ENCODE results near the gene CKLF.
"Not testable (repeated sequence)": the region's sequence is repeated elsewhere in the genome, so short reads cannot be mapped to it uniquely, and the experiment has no call there.

The CKLF gene

DNA sequence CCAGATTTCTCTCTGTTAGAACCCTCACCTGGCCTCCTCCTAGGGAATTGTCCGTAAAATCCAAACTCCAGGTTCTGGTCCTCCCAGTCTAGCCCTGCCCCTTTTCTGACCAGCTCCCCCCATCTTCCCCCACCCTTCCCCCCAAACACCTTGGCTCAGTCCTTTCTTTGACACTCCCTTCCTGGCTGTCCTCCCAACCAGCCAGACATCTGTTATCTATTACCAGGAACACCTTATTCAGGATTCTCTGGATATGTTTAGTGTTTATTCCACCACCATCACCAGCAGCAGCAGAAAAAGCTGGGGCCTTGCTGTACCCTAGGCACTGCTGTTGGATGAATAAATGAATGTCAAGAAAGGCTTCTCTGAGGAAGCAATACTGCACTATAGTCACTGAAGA, 48.1 kb downstream of the CKLF start:
- DNase-seq, result no peak

DNA sequence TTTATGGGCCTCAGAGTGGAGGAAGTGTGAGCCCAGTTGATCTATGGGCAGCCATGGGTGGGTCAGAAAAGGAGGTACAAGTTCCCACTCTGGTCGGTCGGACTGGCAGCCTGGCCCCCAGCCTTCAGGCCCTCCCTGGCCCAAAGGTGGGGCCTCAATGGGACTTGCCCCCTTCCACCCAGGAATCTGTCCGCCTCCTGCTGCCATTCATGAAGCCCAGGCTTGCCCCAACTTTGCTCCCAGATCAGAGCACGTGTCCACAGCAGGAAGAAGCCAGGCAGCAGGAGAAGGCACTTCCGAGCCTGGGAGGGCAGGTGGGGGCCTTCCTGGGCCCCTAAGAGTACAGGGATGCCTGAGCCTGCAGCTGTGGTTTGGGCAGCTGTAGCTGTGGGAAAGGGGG, 49.1 kb downstream of the CKLF start:
- DNase-seq, result no peak

DNA sequence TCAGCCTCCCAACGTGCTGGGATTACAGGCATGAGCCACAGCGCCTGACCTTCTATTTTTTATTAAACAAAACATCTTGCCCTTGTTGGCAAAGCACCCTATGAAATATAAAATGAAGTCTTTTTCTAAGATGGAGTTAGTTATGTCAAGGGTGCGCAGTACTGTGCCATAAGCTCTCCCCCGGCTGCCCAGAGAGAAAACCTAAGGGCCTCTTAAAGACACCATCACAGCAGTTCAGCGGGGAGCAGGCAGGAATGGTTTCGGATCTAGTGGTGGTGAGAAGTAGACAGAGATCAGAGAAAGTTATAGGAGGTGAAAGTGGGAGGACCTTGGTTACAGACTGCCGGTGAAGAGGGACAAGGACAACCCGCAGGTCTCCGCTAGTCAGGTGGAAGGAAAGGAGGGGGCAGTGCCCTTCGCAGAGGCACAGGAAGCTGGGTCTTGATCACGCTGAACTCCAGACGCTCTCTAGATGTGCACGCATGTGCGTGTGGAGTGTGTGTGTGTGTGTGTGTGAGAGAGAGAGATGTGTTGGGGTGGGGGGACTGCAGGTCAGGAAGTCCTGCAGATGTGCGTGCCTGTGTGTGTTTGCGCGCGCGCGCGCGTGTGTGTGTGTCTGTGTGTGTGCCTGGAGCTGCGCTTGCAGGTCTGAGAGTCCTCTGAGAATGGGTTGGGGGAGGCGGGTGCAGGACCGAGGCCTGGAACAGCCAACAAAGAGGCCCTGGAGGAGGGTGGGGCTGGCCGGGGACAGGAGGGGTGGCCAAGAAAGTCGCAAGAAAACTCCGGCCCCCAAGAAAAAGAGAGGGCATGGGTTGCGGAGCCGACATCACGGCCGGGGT, 51.4 kb downstream of the CKLF start:
- peak; percentile 62 for DNase-seq

DNA sequence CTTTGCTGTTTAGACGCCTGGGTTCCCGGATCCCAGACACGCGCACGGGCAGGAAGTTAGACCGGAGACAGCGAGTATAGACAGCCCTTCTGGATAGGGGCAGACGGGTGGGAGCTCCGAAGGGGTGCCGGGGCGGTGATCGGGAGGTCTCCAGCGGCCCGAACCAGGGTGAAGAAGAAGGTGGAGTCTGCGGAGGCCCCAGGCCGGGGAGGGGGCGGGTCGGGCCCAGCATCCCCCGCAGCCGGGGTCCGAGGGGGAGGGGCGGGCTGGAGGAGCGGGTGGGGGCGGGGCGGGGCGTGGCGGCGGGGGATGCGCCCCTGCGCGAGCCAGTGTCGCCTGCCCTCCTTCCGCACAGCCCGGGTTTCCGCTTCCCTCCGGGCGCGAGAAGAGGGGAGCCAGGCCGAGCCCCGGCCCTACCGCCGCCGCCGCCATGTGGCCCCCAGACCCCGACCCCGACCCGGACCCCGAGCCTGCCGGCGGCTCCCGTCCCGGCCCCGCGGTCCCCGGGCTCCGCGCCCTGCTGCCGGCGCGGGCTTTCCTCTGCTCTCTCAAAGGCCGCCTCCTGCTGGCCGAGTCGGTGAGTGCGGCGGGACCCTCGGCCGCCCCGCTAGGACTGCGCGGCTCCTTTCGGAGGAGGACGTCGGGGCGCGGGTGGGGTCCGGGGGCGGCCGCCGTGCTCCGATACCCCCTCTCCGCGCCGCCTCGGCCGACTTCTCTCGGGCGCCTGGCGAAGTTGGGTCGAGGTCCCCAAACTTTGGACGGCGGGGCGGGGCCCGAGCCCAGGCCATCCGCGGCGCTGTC, 52.2 kb downstream of the CKLF start, which contains the start of gene CMTM3:
TSS of gene CMTM3 (plus strand) at position 329 of the 801 bp plus-strand sequence. CDS start at position 431, 102 bp downstream.
- DNase-seq, result peak; percentile 81

DNA sequence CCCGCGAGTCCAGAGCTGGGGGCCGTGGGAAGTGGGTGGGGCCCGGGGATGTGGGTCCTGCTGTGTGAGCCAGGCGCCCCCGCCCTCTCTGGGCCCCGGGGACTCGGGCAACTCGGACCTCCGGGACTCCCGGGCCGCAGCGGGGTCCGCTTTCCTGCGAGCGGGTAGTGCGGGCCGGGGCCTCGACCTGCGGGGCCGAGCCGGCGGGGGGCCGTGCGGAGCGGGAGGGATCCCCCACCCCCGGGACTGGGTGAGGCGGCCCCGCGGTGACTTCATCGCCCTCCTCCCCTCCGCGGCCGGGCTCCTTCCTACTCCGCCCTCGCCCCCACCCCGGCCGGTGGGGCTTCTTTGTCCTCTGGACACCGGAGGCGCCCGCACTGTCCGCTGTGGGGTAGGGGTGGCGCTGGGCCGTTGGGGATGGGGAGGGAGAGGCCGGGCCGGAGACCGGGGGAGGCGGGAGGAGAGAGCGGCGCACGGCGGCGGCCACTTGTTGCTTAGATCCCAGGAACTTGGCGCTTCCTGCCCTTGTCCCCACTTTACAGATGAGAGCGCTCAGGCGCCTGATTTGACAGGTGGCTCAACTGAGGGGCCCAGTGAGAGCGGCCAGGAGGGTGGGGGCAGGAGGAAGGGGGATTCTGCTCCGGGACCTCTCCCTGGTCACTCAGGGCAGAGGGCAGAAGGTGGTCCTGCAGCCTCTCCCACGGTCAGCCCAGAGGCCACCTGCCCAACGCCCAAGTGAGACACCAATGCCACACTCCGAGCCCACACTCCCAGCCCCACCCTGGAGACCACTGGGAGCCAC, 53.0 kb downstream of the CKLF start:
- peak; percentile 47 for DNase-seq

DNA sequence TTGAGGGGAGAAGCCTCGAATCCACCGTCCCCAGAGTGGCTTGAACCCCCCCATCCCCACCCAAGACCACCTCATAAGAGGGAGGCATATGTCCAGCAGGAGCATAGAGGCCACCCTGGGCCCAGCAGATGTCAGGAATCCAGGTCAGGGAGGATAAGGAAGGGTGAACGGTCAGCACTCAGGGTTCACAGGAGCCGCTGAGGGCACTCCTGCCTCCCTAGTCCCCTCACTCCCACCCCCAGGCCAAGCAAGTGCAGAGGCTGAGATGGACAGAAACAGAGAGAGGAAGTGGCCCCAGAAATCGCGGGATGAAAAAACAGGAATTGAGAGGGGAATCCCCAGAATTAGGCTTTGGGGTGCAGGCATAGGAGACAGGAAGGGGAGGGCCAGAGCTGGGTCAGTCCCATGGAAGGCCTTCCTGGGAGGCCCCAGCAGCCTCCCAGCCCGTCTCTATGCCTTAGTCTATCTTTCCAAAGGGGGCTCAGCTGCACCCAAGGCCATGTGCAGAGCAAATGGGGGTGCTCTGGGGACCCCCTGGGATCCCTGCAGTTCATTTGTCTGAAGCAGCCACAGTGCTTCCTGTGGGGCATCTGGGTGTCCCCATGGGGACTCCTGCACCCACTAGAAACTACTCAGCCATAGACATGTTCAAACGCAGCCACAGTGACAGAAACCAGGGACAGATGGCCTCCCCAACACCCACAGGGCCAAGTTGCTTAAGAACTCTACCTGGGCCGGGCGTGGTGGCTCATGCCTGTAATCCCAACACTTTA, 53.8 kb downstream of the CKLF start:
- no peak for DNase-seq

DNA sequence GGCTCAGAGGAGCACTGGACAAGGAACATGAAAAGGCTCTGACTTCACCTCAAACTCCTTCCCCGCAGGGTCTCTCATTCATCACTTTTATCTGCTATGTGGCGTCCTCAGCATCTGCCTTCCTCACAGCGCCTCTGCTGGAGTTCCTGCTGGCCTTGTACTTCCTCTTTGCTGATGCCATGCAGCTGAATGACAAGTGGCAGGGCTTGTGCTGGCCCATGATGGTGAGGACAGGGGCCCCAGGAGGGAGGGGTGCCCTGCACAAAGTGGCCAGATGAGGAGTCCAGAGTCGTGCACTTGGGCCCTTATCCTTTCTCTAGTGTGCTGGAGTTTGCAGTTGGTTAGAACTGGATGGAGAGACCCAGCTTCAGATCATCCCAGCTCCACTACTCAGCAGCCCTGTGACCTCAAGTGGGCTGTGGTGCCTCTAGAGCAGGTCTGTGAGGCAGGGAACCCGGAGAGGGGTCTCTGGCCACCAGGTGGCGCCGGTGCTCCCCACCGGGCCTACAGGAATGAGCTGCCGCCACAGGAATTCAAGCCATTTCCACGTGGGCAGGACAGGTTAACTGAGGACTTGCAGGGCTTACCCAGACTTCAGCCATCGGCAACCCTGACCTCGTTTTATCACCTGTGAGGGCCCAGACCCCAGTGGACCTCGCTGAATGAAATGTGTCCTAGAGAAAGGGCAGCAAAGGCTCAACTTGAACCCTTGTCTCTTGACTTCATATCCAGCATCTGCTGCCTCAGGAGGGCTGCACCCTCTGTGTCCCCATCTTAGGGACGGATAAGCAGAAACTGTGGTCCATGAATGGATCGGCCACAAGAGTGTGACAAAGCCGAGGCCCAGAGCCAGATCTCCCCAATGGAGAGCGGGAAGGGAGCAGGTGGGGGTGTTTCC, 56.1 kb downstream of the CKLF start:
- peak; percentile 90 for DNase-seq

DNA sequence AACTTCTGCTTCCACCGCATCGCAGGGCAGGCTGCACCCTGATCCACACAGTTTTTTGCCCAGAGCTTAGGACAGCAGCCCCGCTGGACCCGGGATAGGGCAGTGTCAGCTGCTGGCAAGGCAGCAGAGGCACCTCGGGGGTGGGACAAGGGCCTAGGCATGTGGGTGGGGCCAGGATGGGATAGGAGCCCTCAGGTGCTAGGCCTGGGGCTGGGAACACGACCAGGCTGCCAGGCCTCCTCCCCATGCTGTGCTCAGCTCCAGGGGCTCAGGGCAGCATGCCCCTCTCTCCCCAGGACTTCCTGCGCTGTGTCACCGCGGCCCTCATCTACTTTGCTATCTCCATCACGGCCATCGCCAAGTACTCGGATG, 56.7 kb downstream of the CKLF start:
- no peak for DNase-seq

DNA sequence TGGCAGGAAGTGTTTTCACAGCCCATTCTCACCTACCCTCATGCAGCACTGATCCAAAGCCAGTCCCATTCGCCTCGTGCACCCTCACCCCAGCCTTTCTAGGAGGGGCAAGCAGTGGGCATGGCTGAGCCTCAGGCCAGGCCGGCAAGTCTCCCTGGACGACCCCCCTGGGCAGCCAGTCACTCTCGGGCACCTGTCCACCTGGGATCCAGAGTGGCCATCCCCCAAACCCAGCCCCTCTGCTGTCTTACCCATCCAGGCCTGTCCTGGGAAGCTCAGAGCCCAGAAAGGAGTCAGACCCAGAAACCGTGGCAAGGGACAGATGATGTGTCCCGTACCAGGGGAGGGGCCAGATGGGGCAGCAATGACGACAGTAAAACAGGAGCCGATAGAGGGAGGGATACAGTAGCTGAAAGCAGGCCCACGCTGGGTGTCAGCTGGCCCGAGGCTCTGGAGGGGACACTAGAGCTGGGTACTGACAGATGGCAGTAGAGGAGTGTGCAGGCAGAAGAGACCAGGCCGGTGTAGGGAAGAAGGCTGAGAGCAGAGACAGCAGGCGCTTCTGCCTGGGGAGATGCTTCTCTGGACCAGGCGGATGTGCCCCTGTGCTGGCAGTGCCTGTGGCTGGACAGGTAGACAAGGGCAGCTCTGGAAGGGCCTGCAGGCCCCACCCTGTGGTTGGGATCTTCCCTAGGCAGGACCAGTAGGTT, 57.9 kb downstream of the CKLF start:
- no peak for DNase-seq

DNA sequence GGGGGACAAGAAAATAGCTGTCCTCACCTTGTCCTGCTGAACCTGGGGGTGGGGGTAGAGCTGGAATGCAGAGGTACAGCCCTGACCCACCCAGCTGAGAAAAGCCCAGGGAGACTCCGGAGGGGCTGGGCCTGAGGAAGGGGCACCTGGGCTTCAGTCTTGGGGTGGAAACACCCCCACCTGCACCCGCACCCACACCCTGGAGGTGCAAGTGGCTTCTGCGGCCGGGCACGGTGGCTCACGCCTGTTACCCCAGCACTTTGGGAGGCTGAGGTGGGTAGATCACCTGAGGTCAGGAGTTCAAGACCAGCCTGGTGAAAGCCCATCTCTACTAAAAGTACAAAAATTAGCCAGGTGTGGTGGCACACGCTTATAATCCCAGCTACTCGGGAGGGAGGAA, 59.5 kb downstream of the CKLF start:
- DNase-seq, result not testable (repeated sequence)

DNA sequence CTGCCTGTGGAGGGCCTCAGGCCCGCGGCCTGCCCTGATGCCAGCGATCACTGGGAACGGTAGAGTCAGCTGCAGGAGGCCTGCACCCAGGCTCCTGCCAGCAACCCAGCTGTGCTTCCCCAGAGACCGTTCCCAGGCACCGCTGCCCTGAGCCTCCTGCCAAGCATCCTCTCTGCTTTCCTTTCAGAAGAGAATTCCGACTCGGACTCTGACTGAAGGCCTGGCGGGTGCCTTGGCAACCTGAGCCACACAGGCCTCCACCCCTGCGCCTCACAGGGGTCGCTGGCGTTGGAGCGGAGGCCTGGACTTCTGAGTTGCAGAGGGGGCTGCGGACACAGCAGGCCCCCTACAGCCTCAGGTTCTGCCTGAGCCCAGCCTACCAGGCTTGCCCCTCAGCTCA, 60.0 kb downstream of the CKLF start:
- no peak for DNase-seq

DNA sequence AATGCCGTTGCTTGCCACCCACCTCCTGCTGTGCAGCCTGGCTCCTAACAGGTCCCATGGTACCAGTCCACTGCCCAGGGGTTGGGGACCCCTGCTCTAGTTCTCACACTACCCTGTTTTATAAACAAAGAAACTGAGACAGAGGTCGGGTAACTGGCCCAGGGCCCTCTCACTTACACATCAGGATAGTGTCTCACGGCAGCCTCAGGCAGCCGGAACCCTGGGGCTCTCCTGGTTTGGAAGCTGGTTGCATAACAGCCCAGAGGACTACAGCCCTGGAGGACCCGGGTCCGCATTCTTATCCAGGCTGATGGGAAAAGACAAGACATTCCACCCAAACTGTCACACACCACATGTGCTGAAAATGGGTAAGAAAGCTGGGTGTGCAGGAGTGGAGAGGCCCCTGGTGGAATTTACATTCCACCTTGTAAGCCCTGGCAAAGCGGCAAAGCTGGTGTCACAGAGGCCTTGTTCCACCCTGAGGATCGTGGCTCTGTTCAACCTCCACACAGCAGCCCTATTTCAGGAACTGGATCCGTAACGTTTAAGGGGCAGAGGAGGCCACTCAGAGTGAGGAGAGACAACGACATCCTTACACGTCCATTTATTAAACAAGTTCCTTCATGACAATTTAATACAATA, 61.9 kb downstream of the CKLF start:
- DNase-seq, result no peak

All from stimulated activated CD4-positive, alpha-beta T cell treated with anti-CD3 and anti-CD28 coated beads, Interleukin-4, amount 100 ng/mL, for 1 hour (primary cell).